DOHH2 (cell line): ENCODE data around the gene FRAS1.

Experiments used
- H3F3A ChIP-seq: fragments of 200-600 bp; sonication (generic), shearing (Covaris generic); 2 replicates; pipeline ENCODE4 v1.6.0; 2016; ENCODE audit warnings: antibody characterized with exemption, mild to moderate bottlenecking; ENCODE audit not compliant: control insufficient read depth, insufficient read depth
- H3K27ac ChIP-seq: fragments of 200-600 bp; sonication (generic); 2 replicates; pipeline ENCODE4 v1.5.1; 2014; ENCODE audit warnings: low read depth, mild to moderate bottlenecking, low read length, moderate library complexity
- H3K27me3 ChIP-seq: fragments of 200-600 bp; sonication (generic); 2 replicates; pipeline ENCODE4 v1.6.1; 2014; ENCODE audit warnings: mild to moderate bottlenecking, low read length, mixed read lengths; ENCODE audit not compliant: control insufficient read depth
- H3K36me3 ChIP-seq: fragments of 200-600 bp; sonication (generic); 2 replicates; pipeline ENCODE4 v1.6.1; 2014; ENCODE audit warnings: mild to moderate bottlenecking, low read length, moderate library complexity, mixed read lengths; ENCODE audit not compliant: control insufficient read depth
- H3K4me1 ChIP-seq: fragments of 200-600 bp; sonication (generic); 2 replicates; pipeline ENCODE4 v1.6.1; 2014; ENCODE audit warnings: mild to moderate bottlenecking, low read length, mixed read lengths; ENCODE audit not compliant: control insufficient read depth
- H3K4me2 ChIP-seq: fragments of 200-600 bp; sonication (generic); 2 replicates; pipeline ENCODE4 v1.6.0; 2014; ENCODE audit warnings: mild to moderate bottlenecking, low read length, moderate library complexity
- H3K4me3 ChIP-seq: fragments of 200-600 bp; sonication (generic); 2 replicates; pipeline ENCODE4 v1.5.1; 2014; ENCODE audit warnings: mild to moderate bottlenecking, low read length, mixed read lengths
- H3K79me2 ChIP-seq: fragments of 200-600 bp; sonication (generic); 2 replicates; pipeline ENCODE4 v1.6.1; 2014; ENCODE audit warnings: mild to moderate bottlenecking, low read length, mixed read lengths; ENCODE audit not compliant: control insufficient read depth
- H3K9me2 ChIP-seq: fragments of 200-600 bp; sonication (generic); replicated peaks from 2 replicates; pipeline ENCODE4 v1.6.1; 2014; ENCODE audit warnings: mild to moderate bottlenecking, low read length, mixed read lengths; ENCODE audit not compliant: control insufficient read depth
- H3K9me3 ChIP-seq: fragments of 200-600 bp; sonication (generic); 2 replicates; pipeline ENCODE4 v1.6.1; 2014; ENCODE audit warnings: antibody characterized with exemption, low read length, mixed read lengths; ENCODE audit not compliant: control insufficient read depth, insufficient read depth
- H4K20me1 ChIP-seq: fragments of 200-600 bp; sonication (generic); 2 replicates; pipeline ENCODE4 v1.6.0; 2014; ENCODE audit warnings: low read depth, mild to moderate bottlenecking, antibody characterized with exemption, low read length, moderate library complexity; ENCODE audit not compliant: control insufficient read depth, insufficient read depth
- EZH2phosphoT487 ChIP-seq: fragments of 200-600 bp; sonication (generic); IDR thresholded peaks from 2 replicates; pipeline ENCODE4 v1.6.1; 2017; ENCODE audit warnings: borderline replicate concordance, mild to moderate bottlenecking, antibody characterized with exemption, low read length, moderate library complexity, mixed read lengths
- TF ChIP-seq, protein P1 (sequence below): fragments of 200-600 bp; sonication (generic); IDR thresholded peaks from one replicate; pipeline ENCODE4 v1.5.1; 2014; ENCODE audit warnings: antibody characterized with exemption, mild to moderate bottlenecking, low read depth, low read length; ENCODE audit not compliant: poor library complexity, severe bottlenecking

The FRAS1 gene

DNA sequence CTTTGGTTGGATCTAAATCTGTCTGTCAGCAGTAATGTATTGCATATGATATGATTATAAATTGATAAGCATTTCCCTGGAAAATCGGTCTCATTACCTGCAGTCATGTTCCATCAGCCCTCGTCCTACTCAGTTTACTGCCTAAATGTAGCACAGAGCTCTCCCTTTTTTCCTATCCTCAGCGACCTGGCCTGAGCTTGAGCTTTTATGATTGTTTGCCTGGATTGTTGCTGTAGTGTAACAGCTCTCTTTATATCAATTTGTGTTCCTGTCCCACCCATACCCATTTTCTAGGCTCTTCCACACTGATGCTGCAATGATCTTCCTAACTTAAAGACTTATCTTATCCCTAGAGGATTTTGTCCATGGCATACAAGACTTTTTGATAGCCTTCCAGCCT lies 95.7 kb downstream of the FRAS1 start:
- TF ChIP-seq EZH2phosphoT487, result no peak
- TF ChIP-seq, protein P1, sequence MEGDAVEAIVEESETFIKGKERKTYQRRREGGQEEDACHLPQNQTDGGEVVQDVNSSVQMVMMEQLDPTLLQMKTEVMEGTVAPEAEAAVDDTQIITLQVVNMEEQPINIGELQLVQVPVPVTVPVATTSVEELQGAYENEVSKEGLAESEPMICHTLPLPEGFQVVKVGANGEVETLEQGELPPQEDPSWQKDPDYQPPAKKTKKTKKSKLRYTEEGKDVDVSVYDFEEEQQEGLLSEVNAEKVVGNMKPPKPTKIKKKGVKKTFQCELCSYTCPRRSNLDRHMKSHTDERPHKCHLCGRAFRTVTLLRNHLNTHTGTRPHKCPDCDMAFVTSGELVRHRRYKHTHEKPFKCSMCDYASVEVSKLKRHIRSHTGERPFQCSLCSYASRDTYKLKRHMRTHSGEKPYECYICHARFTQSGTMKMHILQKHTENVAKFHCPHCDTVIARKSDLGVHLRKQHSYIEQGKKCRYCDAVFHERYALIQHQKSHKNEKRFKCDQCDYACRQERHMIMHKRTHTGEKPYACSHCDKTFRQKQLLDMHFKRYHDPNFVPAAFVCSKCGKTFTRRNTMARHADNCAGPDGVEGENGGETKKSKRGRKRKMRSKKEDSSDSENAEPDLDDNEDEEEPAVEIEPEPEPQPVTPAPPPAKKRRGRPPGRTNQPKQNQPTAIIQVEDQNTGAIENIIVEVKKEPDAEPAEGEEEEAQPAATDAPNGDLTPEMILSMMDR, result no peak
- Histone ChIP-seq H3F3A (no peaks in the 10 kb centered on the region), H3K36me3 (no peaks in the 10 kb centered on the region), H3K27ac (no peak overlapping the region), H3K4me3 (no peak overlapping the region), H3K4me2 (no peak overlapping the region), H3K79me2 (no peaks in the 10 kb centered on the region), H3K9me2 (no peaks in the 10 kb centered on the region), H3K27me3 (0 out of 2 replicates have a peak, but pooled peaks cover 2% of the 10 kb centered on the region), H3K9me3 (no peaks in the 10 kb centered on the region), H3K4me1 (no peaks in the 10 kb centered on the region), H4K20me1 (no peaks in the 10 kb centered on the region)

DNA sequence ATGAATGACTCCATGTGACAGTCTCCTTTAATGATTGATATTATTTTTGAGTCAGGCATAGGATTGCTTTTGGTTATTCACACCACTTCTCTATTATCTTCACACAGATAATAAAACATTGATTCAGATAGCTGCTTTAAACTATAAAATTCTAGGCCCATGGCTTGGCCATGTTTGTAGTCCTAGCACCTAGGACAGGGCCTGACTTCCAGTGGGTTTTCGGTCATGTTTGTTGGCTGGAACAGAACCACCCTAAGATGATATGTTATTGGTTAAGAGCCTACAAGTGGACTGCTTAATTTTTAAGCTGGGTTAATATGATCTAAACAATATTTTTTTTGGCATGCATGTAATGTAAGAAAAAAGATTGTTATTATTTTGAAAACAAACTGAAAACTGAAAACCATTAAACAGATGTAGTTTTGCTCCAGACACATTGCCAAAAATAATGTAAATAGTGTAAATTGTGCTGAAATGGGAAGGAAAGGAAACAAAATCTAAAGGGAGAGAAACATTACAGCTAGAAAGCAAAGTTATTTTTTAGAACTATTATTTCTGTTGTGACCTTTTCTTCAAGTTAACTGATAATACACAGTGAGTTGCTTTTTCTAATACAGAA lies 98.0 kb downstream of the FRAS1 start:
- H3K27me3 ChIP-seq, result 0 out of 2 replicates have a peak, but pooled peaks cover 2% of the 10 kb centered on the region
- no peaks in the 10 kb centered on the region for H3F3A ChIP-seq
- H3K4me2 ChIP-seq, result no peak overlapping the region
- no peak overlapping the region for H3K27ac ChIP-seq
- H3K4me1 ChIP-seq, result no peaks in the 10 kb centered on the region
- H3K9me2 ChIP-seq, result no peaks in the 10 kb centered on the region
- H4K20me1 ChIP-seq, result no peaks in the 10 kb centered on the region
- H3K36me3 ChIP-seq, result no peaks in the 10 kb centered on the region
- no peaks in the 10 kb centered on the region for H3K79me2 ChIP-seq
- no peaks in the 10 kb centered on the region for H3K9me3 ChIP-seq
- TF ChIP-seq, protein P1, result no peak
- no peak overlapping the region for H3K4me3 ChIP-seq

DNA sequence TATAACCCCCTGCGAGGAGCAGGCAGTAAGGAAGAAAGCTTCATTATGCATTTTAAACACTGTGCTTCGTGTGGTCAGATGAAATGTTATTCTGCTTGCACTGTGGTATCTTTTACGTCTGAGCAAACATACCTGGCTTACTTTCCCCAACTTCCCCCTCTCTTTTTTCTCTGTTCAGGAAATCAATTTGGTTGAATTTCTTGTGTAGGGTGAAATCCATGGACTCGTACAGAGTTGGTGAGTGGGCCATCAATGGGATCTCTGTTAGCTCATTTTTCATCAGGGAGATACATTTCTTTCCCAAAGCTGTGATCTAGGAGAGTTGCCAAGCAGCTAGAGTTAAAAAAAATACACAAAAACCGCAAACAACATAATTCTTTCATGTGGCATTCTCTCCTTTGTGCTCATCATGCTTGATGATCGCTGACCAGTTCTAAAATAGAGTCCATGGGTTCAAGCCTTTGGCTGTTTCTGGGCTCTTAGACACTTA lies 98.5 kb downstream of the FRAS1 start:
- Histone ChIP-seq H3K4me1 (no peaks in the 10 kb centered on the region), H3K9me2 (no peaks in the 10 kb centered on the region), H3K27me3 (0 out of 2 replicates have a peak, but pooled peaks cover 2% of the 10 kb centered on the region), H3K4me3 (no peak overlapping the region), H3K27ac (no peak overlapping the region), H4K20me1 (no peaks in the 10 kb centered on the region), H3K79me2 (no peaks in the 10 kb centered on the region), H3F3A (no peaks in the 10 kb centered on the region), H3K9me3 (no peaks in the 10 kb centered on the region), H3K36me3 (no peaks in the 10 kb centered on the region), H3K4me2 (no peak overlapping the region)
- TF ChIP-seq, protein P1, result no peak
- no peak for TF ChIP-seq EZH2phosphoT487
